PC-3 (cell line): Measurements from ENCODE around the gene ERICH4.

Experiments used
- EZH2 ChIP-seq: fragments of 300-600 bp; sonication (generic); IDR thresholded peaks from one replicate; pipeline ENCODE4 v1.6.1; 2017; ENCODE audit warnings: antibody characterized with exemption, mild to moderate bottlenecking, low read length; ENCODE audit not compliant: unreplicated experiment
- EZH2phosphoT487 ChIP-seq: fragments of 300-600 bp; sonication (generic); IDR thresholded peaks from 2 replicates; pipeline ENCODE4 v1.6.1; 2018; ENCODE audit warnings: mild to moderate bottlenecking, antibody characterized with exemption, low read length, borderline replicate concordance
- TF ChIP-seq, protein P1 (sequence below): fragments of 300-600 bp; sonication (generic); conservative IDR thresholded peaks from 2 replicates; pipeline ENCODE4 v1.5.1; 2017; ENCODE audit warnings: antibody characterized with exemption, low read depth, mild to moderate bottlenecking, low read length

DNA sequence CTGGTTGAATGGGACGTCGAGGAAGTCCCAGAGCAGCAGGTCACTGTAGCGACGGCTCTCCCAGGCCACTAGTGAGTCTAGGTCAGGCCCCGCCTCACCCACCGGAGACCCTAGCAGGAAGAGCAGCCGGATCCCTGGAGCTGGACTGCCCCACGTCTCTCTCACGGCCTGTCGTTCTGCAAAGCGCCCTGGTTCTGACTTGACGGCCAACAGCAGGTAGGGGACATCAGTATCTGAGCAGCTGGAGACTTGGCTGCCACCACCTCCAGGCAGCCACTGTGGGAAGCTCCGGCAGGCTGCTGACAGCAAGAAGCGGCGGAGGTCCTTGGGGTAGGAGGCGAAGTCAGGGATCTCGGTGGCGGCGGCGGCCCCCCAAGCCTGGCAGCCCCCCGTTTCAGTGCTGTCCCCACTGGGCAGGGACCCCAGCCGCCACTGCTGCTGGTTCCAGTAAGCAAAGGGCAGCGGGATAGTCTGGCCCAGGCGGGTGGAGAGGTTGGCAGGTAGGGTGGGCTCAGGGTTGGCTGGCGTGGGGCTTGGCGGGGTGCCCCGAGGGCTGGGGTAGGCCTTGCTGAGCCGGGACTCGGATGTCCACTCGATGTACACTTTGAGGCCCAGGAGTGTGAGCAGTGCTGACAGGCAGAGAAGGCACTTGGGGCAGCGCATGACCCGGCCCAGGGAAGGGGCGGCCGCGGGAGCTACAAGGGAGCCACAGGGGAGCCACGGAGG lies 16.7 kb upstream of the ERICH4 start:
- TF ChIP-seq, protein P1, sequence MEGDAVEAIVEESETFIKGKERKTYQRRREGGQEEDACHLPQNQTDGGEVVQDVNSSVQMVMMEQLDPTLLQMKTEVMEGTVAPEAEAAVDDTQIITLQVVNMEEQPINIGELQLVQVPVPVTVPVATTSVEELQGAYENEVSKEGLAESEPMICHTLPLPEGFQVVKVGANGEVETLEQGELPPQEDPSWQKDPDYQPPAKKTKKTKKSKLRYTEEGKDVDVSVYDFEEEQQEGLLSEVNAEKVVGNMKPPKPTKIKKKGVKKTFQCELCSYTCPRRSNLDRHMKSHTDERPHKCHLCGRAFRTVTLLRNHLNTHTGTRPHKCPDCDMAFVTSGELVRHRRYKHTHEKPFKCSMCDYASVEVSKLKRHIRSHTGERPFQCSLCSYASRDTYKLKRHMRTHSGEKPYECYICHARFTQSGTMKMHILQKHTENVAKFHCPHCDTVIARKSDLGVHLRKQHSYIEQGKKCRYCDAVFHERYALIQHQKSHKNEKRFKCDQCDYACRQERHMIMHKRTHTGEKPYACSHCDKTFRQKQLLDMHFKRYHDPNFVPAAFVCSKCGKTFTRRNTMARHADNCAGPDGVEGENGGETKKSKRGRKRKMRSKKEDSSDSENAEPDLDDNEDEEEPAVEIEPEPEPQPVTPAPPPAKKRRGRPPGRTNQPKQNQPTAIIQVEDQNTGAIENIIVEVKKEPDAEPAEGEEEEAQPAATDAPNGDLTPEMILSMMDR: no peak
- TF ChIP-seq EZH2: no peak
- no peak for TF ChIP-seq EZH2phosphoT487
